ENCODE results near the gene ST6GALNAC2.
"Not testable (repeated sequence)": the region's sequence is repeated elsewhere in the genome, so short reads cannot be mapped to it uniquely, and the experiment has no call there.

ST6GALNAC2 gene

DNA sequence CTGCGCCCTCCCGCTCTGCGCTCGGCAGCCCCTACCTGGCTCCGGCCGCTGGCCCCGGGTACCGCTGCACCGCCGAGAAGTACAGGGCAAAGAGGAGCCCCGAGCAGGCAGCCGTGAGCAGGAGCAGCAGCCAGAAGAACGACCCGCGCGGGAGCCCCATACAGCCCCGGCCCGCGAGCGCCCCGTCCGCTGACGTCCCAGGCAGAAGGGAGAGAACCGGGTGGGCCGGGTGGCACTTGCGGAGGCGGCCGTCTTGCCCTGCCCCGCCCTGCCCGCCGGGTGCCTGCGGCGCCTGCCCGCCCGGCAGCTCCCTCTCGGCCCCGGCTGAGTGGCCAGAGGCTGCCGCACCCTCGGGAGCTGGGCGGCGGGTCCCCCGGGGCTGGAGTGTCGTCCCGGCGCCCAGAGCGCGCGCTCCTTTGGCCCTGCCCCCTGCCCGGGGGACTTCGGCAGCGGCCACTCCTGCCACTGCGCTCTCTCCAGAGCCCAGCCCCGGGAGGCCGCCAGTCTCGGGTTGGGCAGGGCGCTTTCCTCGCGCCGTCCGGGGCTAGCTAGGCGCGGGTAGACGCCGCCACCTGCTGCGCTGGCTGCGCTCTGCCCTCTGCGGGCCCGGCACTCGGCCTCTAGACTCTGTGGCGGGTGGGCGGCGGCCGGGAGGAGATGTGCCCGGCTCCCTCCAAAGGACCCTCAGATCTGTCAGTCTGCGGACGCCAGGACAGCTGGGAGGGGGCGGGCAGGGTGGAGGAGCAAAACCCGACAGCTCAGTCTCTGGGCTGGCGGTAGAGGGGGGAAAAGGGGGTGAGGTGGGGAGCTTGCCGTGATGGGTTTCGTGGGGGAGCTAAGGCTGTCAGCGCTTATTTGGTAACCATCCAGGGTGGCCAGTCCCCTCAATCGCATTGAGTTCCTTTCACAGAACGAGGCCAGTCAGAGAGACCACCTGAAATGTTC lies at the start of gene ST6GALNAC2:
ST6GALNAC2 (minus strand) TSS at position 212 of the 945 bp plus-strand sequence; CDS start at position 160, 52 bp downstream.
- DNase-seq: peak; percentile 20

DNA sequence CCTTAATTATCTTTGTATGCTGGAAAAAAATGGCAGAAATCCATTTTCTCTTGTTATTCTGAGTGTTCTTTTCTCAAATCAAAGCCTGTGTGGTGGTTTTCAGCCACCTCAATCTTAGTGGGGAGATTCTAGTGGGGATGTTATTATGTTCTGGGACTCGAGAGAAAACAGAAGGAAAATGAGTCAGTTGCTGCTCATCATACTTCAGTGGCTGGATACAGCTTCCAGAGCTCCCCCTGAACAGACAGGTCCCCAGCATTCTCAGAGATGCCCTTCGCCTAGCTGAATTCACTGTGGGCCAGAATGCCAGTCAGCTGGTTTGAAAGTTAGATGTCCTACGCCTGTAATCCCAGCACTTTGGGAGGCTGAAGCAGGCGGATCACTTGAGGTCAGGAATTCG lies 49.4 kb upstream of the ST6GALNAC2 start:
- DNase-seq: no peak

DNA sequence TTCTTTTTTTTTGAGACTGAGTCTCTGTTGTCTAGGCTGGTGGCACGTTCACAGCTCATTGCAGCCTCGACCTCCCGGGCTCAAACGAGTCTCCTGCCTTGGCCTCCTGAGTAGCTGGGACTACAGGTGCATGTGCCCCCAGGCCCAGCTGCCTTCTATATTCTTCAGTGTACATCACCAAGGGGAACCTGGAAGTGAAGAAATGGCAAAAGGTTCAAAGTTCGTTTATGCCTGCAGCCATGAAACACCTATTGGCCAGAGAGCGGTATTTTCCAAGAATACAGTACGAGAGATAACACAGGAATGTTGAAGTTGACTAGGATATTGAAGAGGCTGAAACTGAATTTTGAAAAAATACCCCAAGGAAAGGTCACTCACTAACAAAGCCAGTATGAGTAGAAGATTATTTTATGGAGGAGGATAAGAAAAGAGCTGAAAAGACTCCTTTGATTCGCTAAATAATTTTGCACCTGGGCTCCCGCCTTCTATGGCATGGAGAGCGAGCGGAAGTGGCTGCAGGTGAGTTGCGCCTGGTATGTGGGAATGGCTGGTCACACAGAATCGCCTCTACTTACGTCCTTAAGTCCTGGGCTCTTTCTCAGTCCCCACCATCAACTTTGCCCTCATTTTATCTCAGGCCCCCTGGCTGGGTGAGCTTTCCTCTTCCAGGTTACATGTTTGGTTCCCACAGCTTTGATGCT lies 48.1 kb upstream of the ST6GALNAC2 start:
- DNase-seq: no peak

DNA sequence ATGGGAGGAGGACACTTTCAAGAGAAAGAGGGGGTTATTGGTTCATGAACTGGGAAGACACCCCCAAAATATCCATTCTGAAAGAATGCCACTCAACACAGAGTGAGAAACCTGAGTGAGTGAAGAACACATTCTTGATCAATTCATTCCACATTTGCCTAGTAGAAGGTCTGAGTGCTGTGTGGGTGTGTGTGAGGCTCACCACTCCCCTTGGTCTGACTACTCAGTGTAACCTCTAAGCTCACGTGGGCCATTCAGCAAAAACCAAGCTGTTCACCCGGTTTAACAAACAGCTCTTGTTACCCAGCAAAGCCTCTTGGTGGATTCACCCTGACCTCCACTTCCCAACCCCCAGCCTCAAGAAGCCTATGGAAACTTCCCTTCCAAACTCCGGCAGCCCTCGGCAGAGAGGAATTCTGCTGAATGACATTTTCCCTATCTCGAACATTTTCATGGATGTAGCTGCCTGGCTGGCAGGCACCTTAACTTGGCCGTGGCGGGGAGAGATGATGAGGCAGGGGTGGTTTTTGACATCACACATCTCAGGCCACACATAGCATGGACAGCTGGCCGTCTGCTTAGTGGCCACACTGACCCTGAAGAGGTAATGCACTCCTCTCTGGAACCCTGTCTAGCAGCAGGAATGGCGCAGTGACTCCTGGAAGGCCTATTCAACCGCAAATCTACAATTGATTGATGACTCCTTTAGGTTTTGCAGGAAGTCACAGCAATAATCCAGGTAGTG lies 46.3 kb upstream of the ST6GALNAC2 start:
- DNase-seq: no peak

DNA sequence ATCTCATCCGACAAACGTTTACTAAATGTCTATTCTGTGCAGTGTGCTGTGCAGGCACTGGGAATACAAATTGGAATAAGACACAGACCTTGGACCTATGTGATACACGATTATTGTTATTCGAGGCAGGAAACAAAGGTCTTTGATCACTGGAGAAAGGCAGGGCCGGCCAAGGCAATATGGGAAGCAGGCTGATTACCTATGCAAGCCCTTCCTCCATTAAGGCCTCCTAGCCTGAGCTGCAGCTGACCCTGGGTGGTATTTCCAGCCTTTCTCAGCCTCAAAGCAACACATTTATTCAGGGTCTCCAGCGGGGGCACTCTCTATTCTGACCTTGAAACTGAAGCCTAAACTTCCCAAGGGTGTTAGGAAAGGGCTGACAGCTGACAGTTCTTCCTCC lies 44.5 kb upstream of the ST6GALNAC2 start:
- no peak for DNase-seq

DNA sequence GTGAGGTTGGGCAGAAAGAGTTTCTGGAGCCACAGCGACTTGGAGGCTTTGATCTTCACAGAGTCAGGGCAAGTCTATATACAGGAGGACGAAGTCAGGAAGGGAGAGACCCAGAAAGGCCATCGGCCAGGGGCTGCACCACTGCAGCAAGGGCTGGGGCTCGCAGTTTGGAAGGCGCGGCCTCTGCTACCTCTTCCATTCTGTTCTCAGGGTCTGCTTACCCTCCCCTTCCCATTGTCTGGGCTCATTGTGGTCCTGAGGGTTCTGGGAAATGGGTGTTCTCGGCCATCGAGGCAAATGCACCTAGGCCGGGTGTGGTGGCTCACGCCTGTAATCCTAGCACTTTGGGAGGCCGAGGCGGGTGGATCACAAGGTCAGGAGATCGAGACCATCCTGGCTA lies 41.9 kb upstream of the ST6GALNAC2 start:
- no peak for DNase-seq

DNA sequence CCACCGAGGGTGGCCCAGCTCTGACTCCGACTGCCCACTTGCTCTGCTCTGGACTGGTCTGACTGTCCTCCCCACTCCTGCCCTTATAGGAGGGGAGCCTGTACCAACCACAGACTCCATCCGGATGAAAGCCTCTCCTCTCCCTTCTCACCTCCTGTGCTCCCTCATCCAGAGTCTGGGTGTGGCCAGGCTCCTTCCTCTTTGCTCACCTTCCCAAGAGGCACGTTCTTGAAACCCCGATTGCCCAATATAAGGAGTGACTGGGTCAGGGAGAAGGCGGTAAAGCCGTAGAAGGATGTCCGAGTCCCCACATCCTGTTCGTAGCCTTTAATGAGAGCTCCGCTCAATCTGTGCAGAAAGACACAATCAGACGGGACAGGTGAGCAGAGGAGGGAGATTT lies 40.8 kb upstream of the ST6GALNAC2 start:
- DNase-seq: no peak

DNA sequence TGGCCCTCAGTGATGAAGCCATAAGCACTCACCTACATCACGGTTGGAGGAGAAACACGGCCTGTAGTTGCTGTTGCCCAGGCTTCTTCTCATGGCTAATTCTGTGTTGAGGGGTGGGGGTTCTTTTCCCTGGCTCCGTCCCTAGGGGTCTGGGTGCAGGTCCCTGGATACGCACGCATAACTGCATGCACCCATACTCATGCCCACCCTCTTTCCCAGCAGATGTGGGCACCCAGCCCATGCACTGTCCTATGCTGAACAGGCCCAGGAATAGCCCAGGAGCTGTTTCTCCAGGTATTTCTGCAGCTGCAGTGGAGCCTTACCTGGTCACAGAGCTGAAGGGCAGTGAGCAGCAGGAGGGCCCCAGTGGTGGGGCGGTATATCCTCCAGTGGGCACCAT lies 39.8 kb upstream of the ST6GALNAC2 start:
- DNase-seq: no peak

DNA sequence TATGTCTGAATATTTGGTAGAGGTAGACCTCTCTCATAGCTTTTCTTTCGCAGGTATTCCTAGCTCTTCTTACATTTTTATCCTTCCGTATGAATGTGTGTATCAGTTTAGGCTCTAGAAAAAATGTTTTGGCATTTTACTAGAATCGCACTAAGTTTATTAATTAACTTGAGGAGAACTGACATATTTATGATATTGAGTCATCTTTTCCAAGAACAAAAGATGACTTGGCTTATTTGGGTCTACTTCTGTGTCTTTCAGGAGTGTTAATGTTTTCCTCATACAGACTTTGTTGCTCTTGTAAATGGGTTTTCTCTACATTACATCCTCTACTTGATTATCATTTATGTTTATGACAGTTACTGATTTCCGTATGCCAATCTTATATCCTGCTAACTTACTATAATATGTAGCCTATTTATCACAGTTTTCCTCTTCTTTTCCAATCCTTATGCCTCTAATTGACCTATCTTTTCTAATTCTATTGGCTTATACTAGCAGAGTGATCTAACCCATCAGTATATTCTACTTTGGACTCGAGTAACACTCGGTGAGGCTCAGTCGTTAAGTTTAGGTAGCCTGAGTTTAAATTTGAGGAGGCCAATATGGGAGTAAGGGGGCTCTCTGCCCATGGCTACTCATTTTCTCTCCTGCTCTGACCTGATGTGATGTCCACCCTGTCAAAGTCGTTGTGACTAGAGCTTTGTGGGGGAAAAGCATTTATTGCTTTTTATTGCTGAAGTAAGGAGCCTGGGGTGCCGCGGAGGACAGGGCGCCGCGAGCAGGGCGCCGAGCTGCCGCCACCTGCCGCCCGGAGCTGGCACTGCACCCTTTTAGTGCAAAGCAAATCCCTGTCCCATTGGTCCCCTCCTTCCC lies 37.8 kb upstream of the ST6GALNAC2 start:
- DNase-seq: peak; percentile 36

DNA sequence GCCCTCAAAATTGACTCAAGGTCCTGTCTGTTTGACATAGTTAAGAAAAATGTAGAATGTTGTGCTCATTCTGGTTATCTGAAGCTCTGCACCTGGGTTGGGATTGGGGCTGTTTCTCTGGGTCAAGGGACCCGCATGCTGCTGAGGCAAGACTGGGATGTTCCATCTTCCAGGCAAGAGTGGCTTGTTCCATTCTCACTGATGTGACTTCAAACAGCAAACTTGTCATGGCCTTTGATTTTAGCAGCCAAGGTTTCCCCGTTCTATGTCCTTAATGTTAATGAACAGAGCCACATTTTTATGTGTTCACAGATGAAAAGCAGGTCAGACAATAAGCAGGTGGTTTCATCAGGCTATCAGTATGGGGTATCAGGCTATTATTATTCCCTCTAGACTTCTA lies 32.2 kb upstream of the ST6GALNAC2 start:
- no peak for DNase-seq

DNA sequence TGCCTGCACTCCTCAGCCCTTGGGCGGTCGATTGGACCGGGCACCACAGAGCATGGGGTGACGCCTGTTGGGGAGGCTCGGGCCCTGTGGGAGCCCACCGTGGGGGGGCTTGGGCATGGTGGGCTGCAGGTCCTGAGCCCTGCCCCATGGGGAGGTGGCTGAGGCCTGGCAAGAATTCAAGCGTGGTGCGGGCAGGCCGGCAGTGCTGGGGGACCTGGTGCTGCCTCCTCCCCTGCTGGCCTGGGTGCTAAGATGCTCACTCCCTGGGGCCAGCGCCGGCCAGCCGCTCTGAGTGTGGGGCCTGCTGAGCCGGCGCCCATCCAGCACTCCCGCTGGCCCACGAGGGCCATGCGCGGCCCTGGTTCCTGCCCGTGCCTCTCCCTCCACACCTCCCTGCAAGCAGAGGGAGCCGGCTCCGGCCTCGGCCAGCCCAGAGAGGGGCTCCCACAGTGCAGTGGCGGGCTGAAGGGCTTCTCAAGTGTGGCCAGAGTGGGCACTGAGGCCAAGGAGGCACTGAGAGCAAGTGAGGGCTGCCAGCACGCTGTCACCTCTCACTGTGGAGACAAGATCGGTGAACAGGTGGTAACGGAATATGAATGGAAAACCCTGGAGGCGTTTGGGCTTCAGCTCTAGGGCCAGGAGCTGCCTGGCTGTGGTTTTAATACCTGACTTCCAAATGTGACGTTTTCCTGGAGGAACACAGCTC lies 29.4 kb upstream of the ST6GALNAC2 start:
- DNase-seq: no peak

DNA sequence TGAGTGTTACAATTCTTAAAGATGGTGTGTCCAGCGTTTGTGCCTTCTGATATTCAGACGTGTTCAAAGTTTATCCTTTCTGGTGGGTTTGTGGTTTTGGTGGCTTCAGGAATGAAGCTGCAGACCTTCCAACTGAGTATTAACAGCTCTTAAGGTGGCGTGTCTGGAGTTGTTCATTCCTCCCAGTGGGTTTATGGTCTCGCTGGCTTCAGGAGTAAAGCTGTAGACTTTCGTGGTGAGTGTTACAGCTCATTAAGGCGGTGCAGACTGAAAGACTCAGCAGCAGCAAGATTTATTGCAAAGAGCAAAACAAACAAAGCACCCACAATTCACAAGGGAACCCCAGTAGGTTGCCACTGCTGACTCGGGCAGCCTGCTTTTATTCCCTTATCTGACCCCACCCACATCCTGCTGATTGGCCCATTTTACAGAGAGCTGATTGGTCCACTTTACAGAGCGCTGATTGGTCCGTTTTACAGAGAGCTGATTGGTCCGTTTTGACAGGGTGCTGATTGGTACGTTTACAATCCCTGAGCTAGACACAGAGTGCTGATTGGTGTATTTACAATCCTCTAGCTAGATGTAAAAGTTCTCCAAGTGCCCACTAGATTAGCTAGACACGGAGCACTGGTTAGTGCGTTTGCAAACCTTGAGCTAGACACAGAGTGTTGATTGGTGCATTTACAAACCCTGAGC lies 28.6 kb upstream of the ST6GALNAC2 start:
- DNase-seq: not testable (repeated sequence)

DNA sequence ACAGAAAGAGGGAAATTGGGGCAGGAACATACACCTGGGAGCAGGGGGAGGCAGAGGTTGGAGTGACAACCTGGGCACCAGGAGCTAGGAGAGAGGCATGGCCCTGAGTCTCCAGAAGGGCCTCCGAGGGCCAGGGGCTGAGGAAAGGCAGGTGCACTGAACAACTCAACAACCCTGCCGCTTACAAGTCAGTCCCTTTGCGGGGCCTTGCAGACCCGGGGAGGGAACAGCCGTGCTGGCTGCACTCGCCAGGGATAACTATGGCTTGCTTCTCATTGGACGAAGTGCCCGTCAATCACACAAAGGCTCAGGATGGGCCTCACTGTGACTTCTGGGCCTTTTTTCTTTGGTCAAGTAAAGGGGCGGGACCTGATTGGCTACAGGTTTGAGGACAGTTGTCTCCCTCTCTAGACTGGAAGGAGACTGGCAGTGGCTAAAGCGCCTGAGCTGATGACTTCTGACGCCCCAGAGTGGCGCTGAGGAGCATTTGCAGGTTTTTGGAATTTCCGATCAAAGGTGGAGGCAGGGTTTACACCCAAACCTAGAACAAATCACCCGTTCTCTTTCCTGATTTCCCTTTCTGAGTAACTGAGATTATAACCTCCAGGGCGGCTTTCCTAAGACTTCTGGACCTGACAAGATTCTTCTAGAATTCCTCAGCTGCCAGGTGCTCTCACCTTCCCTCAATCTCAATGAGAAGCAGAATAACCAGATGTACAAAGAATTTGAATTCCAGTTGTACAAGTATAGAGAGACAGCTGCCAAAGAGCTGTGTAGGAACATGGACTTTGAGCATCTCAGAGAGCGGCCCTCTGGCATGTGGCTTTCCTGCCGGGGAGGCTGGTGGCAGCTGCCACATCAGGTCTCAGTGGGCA lies 27.6 kb upstream of the ST6GALNAC2 start:
- DNase-seq: no peak

DNA sequence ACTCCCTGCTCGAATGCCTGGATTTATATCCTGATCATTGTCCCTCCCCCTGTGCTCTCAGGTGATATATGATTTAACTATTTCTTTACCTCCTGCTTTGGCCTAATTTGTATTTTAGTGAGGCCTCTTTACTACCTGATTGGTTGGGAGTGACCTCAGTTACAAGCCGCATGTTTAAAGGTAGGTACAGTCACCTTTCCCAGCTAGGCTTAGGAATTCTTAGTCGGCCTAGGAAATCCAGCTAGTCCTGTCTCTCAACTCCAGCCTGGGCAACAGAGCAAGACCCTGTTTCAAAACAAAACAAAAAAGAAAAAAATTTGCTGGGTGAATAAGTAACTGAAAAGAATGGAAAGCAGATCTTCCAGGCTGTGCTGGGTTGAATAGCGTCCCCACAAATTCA lies 26.8 kb upstream of the ST6GALNAC2 start:
- no peak for DNase-seq

DNA sequence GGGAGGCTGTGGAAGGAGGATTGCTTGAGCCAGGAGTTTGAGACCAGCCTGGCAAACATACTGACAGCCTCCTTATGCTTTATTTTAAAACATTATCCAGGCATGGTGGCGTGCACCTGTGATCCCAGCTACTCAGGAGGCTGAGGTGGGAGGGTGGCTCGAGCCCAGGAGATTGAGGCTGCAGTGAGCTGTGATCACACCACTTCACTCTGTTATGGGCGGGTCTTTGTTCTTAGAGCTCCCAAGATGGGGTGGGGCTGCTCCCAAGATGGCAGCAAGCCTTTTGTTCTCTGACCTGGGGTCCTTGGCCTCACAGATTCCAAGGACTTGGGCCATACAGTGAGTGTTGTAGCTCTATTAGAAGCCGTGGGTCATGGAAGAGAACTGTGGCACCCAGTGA lies 26.1 kb upstream of the ST6GALNAC2 start:
- no peak for DNase-seq

DNA sequence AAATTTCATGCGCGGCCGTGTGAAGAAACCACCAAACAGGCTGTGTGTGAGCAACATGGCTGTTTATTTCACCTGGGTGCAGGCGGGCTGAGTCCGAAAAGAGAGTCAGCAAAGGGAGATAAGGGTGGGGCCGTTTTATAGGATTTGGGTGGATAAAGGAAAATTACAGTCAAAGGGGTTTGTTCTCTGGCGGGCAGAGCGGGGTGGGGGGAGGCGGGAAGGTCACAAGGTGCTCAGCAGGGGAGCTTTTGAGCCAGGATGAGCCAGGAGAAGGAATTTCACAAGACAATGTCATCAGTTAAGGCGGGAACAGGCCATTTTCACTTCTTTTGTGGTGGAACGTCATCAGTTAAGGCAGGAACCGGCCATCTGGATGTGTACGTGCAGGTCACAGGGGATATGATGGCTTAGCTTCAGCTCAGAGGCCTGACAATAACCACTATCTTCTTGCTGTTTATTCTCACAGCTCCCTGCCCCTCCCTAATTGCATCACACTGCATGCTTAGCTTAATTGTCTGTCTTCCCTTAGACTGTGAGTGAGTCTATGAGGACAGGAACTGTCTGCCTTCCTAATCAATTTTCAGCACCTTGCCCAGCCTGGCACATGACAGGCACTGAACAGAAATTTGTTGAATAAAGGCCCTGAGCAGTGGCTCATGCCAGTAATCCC lies 25.6 kb upstream of the ST6GALNAC2 start:
- DNase-seq: not testable (repeated sequence)

DNA sequence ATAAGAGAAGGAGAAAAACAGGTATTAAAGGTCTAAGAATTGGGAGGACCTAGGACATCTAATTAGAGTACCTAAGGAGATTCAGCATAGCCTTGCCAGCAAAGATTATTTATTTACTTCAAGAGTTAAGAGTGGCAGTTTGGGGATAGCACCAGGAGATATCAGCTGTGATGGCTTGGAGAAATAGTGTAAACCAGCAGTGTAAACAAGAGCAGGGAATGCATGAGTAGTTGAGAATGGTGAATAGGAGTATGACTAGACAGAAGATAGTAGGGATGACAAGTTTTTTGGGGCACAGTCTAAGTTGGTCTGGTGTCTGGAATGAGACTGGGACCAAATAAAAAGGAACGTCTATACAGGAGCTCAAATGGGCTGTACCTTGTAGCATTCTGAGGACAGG lies 21.0 kb upstream of the ST6GALNAC2 start:
- not testable (repeated sequence) for DNase-seq

DNA sequence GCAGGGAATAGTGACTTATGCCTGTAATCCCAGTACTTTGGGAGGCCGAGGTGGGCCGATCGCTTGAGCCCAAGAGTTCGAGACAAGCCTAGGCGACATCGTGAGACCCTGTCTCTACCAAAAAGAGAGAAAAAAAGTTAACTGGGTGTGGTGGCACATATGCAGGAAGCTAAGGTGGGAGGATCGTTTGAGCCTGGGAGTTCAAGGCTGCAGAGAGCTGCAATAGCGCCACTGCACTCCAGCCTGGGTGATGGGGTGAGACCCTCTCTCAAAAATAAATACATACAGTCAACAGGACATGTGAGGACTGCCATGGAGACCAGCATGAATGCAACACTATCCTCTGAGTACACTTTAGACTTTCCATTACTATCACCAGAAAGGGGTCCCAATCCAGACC lies 15.4 kb upstream of the ST6GALNAC2 start:
- DNase-seq: no peak

DNA sequence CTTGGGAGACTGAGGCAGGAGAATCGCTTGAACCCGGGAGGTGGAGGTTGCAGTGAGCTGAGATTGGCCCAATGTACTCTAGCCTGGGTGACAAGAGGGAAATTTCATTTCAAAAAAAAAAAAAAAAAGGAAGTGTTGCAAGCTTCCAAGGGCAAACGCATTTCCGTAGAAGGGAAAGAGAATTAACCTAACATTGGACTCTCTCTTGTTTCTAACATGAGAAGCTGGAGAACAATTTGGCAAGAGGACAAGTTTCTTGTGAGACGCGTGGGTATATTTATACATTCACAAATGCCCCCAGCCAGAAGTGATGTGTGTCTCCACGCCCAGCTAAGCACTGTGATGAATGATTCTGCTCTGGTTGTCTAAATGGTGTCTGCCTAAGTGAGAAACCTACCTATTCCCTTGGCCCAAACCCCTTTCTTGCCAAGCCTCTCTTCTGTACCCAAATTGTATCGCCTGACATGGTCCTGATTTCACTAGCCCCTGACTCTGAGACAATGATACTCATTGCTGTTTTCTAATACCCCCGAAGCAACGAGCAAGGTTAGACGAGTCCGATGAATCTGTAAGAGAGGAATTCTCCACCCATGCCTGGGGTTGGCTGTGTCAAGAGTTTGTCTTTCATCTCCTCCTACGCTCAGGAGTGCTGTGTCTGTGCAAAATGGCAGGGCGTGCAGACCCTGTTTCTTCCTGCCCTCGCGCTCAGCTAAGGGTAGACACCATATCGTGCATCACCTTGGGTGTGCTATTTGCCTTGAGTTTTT lies 14.2 kb upstream of the ST6GALNAC2 start:
- no peak for DNase-seq

All from DMS79 treated with DMSO at 0.1 percent for 48 hours (cell line).